Fibroblast of lung (primary cell): ENCODE data around the gene ANKRD50.

Source experiments
- CTCF ChIP-seq, 2 donors: IDR thresholded peaks in 1 of 2; conservative IDR thresholded peaks in 1 of 2; 1 replicate in 1 of 2; 2 replicates in 1 of 2; pipeline ENCODE4 v1.5.1; 2011 to 2012; ENCODE audit warnings: low read length in 2 of 2, control low read depth in 1 of 2, inconsistent platforms in 1 of 2, low read depth in 1 of 2, mild to moderate bottlenecking in 1 of 2
- EZH2 ChIP-seq: IDR thresholded peaks from 2 replicates; pipeline ENCODE4 v1.5.1; 2012; ENCODE audit warnings: low read length, control low read depth, mild to moderate bottlenecking; ENCODE audit errors: missing control alignments

GRCh38 chr4:124635331-124635730, 77.2 kb downstream of the ANKRD50 start:
- TF ChIP-seq CTCF (conservative IDR thresholded peaks at IDR 0.05 in 1 of 2, IDR thresholded peaks at IDR 0.05 in 1 of 2; ENCODE audit: low read depth in 1 of 2, low read length in 2 of 2) (no peak), EZH2 (no peak)
